GM15510 (cell line): ENCODE results near the gene ITGB2.

Source experiments
- POLR2A ChIP-seq: IDR thresholded peaks from 3 replicates; pipeline ENCODE4 v1.6.1; 2011; ENCODE audit warnings: borderline replicate concordance; ENCODE audit not compliant: insufficient read length; ENCODE audit errors: extremely low read depth

Gene ITGB2

DNA sequence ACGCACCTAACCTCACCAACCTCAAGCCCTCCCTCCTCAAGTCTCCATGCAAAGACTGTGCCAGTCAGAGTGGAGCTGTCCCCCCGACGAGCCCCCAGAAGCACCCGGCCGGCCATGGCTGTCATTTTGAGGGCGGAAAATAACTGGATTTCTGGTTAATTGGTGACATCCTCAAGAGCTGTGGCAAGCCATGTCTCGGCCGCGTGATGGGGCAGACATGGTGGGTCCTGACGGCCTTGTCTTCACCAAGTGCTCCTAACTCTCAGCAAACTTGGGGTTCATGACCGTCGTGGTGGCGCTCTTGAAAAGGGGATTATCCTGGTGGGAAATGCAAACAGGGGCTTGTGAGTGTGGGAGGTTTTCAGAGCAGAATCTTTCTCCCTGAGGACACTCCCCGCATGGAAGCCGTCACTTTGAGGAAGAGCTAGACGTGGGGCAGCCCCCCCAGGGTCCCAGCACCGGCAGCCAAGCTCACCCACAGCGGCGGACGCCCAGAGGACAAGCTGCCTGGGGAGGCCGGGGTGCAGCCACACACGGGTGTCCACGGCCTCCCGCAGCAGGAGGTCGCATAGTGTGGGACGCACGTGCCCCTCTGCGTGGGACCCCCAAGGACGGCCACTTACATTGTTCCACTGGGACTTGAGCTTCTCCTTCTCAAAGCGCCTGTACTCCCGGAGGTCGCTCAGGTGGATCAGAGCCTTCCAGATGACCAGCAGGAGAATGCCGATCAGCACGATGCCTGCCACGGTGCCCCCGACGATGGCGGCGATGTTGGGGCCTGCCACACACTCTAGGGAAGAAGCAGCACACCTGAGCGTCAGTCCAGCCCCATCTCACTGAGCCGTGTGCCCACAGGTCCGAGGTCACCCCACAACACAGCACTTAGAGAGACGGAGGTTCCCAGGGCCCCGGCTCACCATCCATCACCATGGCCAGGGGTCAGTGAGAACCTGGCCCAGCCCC, 34.3 kb downstream of the ITGB2 start:
- no peak for TF ChIP-seq POLR2A

DNA sequence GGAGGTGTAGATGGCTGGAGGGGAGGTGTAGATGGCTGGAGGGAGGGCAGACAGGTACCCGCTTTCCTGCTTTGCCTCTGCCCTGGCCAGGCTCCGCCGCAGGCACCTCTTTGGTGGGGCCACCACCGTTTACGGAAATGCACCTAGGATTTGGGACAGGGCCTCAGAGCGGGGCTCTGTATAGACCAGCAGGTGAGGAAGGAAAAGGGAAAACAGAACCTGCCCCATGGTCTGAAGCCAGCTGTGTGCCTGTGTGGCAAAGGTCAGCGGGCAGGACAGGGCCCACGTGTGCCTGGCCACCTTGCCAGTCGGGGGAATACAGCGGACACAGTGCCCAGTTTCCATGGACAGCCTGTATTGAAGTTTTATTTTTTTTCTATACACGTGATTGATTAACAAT, 35.1 kb downstream of the ITGB2 start:
- TF ChIP-seq POLR2A = no peak

- no peak for TF ChIP-seq POLR2A
Observed at GRCh38 chr21:44884097-44884496, 36.6 kb downstream of the ITGB2 start.

DNA sequence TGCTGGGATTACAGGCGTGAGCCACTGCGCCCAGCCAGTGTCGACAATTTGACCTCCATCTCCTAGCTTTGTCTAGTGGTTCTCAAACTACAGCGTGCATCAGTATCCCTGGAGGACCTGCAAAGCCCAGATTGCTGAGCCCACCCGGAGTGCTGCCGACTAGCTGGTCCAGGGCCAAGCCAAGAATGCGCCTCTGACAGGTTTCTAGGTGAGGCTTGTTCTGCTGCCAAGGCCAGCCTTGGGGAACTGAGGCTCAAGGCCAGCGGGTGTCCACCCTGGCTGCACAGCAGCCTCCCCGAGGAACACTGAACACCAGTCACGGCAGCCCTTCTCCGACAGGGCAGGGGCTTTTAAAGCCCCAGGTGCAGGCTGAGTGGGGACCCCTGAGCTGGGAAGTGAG, 37.4 kb downstream of the ITGB2 start:
- no peak for TF ChIP-seq POLR2A

DNA sequence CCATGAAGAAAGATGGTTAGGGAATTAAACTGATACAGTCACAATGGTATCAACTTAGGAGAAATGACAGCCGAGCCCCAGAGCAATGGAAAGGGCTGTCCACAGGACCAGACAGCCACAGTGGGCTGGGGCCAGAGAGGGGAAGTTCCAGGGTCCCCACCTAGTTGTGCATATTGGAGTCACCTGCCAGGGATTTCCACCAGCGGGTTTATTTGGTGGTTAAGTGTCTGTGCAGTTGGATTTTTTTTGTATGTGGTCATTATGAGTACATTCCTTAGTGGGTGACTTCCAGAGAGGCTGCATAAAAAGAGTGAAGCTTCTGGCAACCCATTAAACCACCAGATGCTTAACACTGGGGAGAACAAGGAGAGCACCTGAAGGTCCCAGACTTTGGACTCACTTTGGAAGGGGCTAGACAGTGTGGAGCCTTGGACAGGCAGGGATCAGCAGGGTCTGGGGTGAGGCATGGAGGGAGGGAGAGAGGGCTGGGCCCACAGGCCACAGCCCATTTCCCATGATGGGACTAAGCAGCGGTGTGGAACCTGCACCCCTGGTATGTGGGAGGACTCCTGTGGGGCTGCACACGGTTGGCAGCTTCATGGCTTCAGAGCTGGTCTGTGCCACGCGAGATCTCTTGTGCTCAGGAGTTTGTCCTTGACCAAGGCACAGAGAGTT, 39.4 kb downstream of the ITGB2 start:
- TF ChIP-seq POLR2A = no peak

DNA sequence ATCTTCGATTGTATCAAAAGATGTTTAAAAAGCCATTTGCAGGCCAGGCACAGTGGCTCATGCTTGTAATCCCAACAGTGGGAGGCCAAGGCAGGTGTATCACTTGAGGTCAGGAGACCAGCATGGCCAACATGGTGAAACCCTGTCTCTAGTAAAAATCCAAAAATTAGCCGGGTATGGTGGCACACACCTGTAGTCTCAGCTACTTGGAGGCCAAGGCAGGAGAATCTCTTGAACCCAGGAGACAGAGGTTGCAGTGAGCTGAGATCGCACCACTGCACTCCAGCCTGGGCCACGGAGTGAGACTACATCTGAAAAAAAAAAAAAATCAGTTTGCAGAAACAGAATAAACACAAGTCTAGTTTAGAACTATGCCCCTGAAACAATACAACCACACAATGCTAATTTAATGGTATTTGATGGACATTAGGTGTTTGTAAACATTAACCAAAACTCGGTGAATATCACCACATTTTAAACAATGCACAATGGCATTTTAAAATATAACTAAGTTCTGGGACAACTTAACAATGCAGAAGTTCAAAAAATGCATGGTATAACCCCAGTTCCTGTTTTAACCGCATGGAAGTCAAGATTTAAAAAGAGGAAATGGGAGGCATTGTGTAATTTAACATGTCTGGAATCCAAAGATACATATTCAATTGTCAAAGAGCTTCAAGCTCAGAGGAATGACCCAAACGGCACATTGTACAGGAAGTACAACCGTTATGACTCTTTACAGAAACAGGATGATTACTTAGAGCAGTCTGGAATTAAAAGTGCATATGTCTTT, 40.1 kb downstream of the ITGB2 start:
- no peak for TF ChIP-seq POLR2A

- no peak for TF ChIP-seq POLR2A
Observed at GRCh38 chr21:44878053-44878982, 42.4 kb downstream of the ITGB2 start.

DNA sequence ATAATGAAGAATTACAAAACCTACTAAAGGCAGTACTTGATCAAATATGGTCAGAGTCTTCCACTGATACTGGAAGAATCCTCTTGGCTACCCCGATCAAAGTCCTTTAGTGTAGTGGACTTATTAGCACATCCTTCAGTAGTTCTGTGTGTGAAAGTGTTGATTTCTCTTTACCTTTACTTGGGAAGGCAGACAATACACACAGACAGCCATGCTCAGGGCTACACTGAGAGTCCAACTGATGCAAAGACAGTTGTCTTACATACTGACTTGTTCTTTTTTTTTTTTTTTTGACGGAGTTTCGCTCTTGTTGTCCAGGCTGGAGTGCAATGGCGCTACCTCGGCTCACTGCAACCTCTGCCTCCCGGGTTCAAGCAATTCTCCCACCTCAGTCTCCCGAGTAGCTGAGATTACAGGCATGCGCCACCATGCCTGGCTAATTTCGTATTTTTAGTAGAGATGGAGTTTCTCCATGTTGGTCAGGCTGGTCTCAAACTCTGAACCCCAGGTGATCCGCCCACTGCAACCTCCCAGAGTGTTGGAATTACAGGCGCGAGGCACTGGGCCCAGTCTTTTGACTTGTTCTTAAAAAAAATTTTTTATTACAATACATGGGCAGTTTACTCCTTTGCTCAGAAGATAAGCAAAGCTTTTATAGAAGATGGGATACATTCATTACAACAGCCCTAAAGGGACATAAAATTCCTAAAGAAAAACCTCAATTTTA, 43.7 kb downstream of the ITGB2 start:
- no peak for TF ChIP-seq POLR2A

- no peak for TF ChIP-seq POLR2A
Observed at GRCh38 chr21:44875316-44875700, 45.4 kb downstream of the ITGB2 start.

GRCh38 chr21:44874497-44875315, 46.0 kb downstream of the ITGB2 start:
- TF ChIP-seq POLR2A = peak; percentile 4

- TF ChIP-seq POLR2A = no peak
Observed at GRCh38 chr21:44874240-44874496, 46.5 kb downstream of the ITGB2 start.

GRCh38 chr21:44873356-44874239, 47.1 kb downstream of the ITGB2 start, which contains the start of gene PTTG1IP:
Gene PTTG1IP, minus strand, starts transcription at chr21:44873690. Its CDS starts 74 bp downstream, at chr21:44873616.
- TF ChIP-seq POLR2A = peak; percentile 77

- no peak for TF ChIP-seq POLR2A
Observed at GRCh38 chr21:44872649-44873355, 47.9 kb downstream of the ITGB2 start.
